ENCODE data around the gene OPN3.

- TF ChIP-seq MXI1 (IDR thresholded peaks at IDR 0.05; ENCODE audit: borderline replicate concordance, low read depth, low read length): no peak
- TF ChIP-seq, protein P1, sequence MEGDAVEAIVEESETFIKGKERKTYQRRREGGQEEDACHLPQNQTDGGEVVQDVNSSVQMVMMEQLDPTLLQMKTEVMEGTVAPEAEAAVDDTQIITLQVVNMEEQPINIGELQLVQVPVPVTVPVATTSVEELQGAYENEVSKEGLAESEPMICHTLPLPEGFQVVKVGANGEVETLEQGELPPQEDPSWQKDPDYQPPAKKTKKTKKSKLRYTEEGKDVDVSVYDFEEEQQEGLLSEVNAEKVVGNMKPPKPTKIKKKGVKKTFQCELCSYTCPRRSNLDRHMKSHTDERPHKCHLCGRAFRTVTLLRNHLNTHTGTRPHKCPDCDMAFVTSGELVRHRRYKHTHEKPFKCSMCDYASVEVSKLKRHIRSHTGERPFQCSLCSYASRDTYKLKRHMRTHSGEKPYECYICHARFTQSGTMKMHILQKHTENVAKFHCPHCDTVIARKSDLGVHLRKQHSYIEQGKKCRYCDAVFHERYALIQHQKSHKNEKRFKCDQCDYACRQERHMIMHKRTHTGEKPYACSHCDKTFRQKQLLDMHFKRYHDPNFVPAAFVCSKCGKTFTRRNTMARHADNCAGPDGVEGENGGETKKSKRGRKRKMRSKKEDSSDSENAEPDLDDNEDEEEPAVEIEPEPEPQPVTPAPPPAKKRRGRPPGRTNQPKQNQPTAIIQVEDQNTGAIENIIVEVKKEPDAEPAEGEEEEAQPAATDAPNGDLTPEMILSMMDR (conservative IDR thresholded peaks at IDR 0.05; ENCODE audit: low read depth, low read length): no peak
- TF ChIP-seq POLR2A (IDR thresholded peaks at IDR 0.05; ENCODE audit: low read depth, low read length): no peak
- no peak for TF ChIP-seq BHLHE40 (IDR thresholded peaks at IDR 0.05; ENCODE audit: low read depth, low read length)
- TF ChIP-seq, protein P2, sequence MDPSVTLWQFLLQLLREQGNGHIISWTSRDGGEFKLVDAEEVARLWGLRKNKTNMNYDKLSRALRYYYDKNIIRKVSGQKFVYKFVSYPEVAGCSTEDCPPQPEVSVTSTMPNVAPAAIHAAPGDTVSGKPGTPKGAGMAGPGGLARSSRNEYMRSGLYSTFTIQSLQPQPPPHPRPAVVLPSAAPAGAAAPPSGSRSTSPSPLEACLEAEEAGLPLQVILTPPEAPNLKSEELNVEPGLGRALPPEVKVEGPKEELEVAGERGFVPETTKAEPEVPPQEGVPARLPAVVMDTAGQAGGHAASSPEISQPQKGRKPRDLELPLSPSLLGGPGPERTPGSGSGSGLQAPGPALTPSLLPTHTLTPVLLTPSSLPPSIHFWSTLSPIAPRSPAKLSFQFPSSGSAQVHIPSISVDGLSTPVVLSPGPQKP (IDR thresholded peaks at IDR 0.05; ENCODE audit: borderline replicate concordance, low read depth, low read length): no peak
These were observed 41.9 kb downstream of the OPN3 start for GRCh38 chr1:241598249-241598648.

Measured in IMR-90 (cell line).